HG03571 (cell line): ENCODE data around the gene ZNF638.

Experiments
- ATAC-seq: cut with Tn5 transposase; IDR thresholded peaks from one replicate; pipeline ENCODE4 v1.9.1; 2021; ENCODE audit not compliant: unreplicated experiment

Gene ZNF638

DNA sequence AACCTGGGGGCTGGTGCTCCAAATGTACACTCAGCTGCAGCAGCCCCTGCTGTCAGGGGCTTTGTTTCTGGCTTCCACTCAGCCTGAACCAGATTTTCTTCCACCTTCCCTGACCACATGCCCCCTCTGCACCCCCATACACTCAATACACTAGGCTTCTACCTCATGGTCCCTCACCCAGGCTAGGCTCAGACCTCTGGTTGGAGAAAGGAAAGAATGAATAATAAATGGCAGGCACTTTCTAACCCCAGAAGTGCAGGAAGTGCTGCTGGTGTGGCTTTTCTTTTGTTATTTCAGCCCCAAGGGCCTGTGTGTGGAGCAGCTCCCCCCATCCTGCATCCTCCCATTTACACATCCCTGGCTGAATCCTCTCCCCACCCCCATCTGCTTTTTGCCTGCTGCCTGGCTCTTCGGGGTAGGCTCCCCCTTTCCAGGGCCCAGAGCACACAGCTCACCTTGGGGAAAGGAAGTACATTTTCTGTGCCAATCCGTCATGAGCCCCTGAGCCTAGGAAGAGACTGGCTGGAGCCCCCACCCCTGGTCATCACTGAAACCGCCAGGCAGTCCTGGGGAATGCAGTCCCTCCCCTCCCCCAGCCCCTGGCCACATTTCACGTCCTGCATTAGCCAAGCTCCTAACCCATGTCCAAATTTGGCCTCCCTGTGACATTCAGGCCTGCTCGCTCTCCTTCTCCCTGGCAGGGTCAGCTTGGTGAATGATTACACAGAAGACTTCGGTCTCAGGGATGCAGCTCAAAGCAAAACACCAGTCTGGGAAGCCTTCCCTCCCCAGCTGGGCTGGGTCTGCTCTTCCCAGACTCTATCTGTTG lies 124.4 kb downstream of the ZNF638 start:
- ATAC-seq, result no peak

DNA sequence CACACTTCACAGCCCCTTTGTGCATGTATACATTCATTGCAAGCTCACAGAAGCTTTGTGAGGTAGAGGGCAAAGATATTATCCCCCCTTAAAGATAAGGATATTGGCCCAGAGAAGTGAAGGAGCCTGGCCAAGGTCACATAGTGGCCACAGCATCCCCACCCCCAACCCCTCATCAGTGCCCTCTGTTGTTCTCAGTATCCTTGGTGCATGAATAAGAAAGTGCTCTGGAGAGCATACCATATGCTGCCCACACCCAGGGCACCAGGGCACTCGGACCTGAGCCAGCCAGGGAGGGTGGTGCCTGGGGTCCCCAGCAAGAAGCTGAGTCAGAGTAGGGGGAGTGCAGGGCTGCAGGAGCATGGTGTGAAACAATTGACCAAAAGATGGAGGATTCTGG lies 125.0 kb downstream of the ZNF638 start:
- no peak for ATAC-seq

DNA sequence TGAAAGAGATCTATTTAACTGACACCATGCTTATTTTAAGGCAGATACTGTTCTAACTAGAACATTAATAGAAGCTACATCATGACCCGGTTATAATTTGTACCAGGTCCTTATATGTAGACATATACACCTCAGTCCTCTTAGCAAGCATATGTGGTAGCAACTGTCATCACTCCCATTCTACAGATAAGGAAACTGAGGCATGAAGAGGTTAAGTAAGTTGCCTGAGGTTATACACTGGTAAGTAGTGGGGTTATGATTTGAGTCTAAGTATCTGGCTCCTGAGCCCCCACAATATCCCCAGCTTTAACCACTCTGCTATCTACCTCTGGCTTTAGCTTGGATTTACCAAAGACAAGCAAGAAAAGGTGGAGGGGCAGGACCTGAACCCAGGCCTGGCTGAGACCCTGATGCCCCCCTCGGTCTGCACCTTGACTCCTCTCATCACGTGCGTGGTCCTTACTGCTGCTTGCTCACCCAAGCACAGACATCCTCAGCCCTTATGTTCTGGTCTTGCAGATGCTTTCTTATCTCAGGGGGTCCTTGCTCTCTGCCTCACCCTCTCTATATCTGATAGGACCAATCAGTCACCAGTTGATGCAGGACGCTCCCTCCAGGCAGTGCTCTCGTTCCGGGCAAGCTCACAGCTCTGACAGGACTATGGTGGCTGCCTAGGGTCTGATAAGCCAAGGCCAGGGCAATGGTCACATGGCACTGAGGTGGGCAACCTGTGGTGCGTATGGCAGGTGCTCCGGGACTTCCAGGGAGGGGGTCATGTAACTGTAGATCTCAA lies 125.7 kb downstream of the ZNF638 start:
- no peak for ATAC-seq

DNA sequence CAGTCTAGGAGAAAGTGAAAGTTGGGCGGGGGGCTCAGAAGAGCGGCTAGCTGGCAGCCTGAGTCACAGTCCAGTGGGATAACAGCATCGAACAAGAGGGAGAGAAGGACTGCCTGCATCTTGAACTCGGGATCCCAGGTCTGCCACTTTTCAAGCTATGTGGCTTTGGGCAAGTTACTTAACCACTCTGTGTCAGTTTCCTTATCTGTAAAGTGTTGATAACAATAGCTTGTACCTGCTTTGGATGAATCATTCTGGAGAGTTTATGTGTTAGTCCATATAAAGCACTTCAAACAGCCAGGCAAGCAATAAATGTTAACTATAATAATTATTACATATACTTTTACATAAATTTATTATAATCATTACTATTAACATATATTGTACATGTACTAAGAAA lies 126.3 kb downstream of the ZNF638 start:
- ATAC-seq, result no peak

DNA sequence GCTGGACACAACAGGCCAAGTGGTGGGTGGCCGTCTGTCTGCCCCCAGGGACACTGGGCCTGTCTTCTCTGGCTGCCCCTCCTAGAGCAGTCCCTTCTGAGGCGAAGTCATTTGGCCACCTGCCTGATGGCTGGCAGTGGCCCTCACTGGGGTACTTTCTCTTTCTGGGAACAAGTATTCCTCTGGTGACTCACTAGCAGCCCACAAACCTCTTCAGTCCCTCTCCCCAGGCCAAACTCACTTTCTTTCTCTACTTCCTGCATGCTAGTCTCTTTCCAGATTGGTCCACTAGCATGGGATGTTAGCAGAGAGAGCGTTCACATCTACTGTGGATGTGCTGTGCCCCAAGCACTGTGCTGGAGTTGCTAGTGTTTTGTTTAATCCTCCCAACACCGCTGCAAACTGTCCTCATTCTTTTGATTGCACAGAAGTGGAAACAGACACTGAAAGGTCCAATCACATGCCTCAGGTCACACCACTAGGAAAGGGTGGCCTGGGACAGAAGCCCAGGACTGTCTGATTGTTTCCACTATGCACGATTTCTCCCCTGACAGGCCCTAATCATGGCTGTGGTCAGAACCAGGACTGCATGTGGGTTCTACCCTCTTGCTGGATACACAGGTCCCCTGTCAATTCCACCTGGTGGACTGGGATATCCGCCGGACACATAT lies 127.0 kb downstream of the ZNF638 start:
- ATAC-seq, result no peak

DNA sequence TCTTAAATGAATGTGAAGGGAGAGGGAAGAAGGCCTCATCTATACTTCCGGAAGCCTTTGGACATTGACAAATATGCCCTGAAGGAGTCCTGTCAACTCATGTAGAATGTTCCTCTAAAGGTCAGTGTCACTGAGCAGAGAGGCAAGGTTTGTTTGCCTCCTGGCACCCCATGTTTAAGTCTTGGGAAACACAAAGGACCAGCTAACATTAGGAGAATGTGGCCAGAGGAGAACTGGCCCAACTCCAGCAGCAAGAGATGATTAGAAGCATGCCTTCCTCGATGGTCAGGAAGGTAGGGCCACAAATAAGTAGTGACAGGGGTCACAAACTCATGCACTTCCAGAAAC lies 127.5 kb downstream of the ZNF638 start:
- no peak for ATAC-seq

DNA sequence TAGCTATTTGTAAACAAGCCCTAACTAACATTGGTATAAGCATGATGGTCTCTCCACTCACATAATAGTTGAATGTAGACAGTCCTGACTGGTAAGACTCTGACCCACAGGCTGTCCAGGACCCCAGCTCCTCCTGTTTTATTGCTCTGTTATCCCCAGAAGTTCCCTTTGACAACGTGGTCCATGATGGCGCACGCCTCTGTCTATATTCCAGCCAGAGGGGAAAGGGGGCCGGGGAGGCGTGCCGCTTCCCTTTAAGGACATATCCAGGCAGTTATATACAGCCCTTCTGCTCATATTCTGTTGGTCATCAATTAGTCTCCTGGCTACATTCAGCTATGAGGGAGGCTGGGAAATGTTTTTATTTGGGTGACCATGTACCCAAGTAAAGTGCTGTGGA lies 128.5 kb downstream of the ZNF638 start:
- no peak for ATAC-seq

DNA sequence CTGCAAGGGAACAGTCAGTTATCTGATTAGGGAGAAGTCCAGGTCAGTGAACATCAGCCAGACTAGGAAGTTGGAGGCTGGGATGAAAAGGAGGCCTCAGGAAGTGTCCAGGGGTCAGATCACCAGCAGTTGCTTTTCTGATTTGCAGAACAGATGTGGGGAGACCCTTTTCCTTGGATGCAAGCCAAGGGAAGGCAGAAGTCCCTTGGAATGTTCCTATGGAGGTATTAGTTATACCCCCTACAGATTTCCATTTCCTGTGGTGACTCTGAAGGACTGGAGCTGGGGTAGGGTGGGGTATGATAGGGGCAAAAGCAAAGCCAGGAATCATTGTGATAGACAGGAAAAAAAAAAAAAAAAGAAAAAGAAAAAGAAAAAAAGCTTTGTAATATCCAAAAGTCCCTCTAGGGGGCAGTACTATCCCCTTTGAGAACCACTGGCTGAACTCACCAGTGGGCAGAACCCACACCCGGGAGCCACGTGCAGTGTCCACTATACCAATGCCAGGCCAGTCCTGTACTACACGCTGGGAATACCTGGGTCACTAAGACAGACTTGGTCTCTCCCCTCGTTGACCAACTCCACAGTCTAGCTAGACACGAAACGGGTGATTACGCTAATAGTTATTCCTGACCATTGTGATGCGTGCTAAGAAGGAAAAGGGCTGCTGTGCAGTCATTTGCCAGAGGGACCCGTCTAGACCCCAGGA lies 129.2 kb downstream of the ZNF638 start:
- no peak for ATAC-seq

DNA sequence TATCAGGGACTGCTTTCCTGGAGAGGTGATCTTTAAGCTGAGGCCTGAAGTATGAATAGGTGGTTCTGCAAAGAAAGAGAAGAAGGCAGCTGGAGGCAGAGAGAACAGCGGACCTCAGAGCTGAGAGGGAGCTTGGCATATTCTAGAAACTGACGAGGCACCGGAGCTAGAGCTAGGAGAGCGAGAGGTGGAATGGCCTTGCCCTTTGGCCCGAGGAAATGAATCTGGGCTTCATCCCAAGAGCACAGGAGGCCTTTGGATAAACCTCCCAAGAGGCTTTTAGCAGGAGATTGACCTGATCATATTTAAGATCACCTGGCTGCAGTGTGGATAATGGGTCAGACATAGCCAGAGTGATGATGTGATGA lies 129.7 kb downstream of the ZNF638 start:
- no peak for ATAC-seq

DNA sequence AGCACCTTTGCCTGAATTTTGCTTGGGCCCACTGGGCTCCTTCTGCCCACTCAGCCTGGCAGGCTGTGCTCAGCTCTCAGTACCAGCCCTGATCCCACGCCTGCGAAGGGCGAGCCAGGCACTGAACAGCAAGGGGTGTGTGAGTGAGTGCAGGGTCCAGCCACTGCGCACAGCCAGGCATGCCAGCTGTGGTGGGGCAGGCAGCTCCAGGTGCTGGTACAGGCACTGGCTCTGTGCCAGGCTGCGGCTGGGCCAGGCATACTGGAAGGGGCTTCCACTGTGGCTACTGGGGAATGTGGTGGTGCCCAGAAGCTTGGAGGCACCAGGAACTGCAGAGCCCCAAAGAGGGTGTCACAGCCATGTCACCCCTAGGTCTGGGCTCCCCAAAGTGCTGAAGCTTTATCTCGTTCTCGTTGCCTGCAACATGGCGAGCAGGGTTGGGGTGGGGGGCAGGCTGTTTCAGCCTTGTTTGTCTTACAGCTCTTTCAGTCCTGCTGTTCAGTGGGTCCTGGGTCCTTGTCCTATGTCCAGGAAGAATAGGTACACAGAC lies 130.5 kb downstream of the ZNF638 start:
- no peak for ATAC-seq

DNA sequence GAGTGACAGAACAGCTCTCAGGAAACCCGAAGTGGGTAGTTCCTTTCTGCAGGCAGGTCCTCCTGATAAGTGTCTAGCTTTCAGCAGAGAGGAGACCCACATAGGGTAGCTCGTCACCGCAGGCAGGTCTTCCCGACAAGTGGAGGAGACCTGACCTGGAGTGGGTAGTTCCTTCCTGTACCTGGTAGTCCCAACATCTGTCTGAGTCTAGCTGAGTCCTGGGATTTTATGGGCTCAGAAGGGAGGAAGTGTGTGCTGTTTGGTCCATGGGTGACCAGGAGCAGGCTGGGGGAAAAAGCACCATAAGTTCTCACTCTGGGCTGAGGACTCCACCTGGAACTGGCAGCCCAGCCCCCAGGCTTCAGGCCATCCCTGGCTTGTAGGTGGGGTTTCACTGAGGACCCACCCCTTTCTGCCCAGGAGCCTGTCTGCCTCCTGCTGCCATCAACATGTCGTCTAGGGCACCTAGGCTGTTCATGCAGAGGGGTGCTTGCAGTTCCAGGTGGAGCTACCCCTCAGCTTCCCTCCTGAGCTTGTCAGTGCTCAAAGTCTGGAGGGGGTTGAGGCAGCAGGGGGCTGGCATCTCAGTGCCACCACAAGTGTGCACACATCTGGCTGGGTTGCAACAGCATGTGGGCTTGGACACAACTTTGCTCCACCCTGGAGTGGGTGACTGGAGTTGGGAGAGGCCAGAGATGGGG lies 131.2 kb downstream of the ZNF638 start:
- no peak for ATAC-seq

DNA sequence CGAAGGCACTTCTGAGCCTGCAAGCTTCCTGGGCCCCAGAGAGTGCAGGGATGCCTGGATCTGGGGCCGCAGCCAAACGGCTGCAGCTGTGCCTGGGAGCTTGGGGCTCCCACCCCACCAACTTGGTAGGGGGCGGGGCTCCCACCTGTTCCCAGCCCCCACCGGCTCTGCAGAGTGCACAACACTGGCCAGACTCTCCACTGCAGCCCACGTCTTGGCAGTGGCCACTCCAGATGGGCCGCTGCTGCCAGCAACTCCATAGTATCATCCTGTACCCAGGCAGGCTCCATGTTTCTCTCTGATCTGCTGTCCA lies 131.7 kb downstream of the ZNF638 start:
- ATAC-seq, result no peak

DNA sequence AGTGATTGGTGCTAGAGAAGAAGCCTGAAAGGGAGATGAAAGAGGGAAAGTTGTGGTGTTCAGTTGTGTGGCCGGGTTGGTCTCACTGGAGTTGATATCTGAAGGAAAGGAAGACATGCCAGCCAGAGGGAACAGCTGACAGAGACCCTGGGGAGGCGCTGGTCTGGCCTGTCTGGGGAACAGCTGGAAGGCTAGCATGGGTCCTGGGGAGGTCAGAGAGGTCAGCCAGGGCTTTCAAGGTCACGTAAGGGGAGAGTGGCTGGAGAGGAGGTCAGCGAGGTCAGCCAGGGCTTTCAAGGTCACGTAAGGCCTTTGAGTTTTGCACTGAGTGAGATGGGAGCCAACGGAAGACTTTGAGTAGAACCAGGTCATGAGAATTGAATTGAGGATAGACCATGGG lies 132.8 kb downstream of the ZNF638 start:
- ATAC-seq, result no peak

DNA sequence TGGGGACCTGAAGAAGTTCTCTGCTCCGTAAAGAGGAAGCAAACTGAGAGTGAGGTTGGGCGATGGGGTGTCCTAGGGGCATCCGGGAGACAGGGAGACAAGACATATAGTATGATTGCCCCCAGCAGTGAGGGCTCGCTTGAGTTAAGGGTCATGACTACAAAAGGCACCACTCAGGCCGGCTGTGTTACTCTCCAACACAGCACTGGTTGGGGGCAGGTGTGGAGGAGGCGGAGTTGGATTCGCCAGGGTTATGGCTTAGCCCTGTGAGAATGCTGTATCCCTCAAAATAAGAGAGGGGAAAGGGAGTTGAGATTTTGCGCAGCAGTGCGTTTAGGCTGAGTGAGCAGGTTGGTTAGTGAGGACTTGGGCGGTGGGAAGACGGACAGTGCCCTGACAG lies 133.8 kb downstream of the ZNF638 start:
- no peak for ATAC-seq

DNA sequence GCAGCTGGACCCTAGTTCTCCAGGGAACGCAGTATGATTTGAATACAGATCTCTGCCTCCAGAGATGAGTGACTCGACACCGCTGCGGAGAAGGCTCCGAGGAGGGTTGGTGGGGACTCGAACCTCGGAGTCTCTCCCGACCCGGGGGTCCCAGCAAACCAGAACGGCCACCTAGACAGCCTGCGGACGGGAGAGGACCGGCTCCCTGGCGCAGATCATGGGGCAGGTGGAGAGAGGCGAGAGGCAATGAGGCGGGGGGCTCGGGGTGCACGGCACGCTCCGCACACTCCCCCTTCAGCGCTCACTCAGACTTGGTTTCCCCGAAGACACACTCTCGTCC lies 134.3 kb downstream of the ZNF638 start:
- no peak for ATAC-seq

DNA sequence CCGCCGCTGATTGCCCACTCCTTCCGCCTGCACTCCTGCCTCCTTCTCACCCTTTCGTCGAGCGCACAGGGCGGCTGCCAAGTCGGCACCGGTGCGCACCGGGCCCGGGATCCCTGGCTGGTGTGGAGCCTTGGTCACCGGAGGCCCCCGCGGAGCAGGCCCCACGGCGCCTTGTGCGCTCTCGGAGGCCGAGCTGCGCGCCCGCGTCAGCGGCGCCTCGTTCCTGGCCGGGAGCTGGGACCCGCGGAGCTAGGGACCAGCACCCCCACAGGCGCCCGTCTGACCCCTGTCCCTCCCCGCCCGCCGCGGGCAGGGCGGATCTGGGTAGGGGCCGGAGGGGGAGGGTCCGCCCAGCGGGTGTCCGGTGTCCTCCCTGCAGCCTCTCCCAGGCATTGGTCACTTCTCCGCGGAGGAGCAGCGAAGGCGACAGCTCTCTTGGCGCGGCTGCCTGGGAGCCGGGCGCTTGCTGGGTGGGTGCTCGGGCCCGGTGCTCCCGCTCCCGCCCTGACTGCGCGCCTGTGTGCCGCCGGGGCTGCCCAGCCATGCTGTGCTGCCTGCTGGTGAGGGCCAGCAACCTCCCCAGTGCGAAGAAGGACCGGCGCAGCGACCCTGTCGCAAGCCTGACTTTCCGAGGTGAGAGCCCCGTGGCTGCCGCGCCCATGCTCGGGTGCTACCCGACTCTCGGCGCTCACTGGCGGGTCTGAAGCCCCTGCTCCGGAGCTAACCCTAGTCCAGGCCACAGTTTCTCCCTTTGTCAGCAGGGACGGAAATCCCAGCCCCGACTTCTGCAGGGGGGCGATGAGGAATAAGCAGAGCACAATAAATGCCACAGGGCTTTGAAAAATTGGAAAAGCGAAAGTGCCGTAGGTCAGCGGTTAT lies 135.0 kb downstream of the ZNF638 start:
- ATAC-seq, result no peak

DNA sequence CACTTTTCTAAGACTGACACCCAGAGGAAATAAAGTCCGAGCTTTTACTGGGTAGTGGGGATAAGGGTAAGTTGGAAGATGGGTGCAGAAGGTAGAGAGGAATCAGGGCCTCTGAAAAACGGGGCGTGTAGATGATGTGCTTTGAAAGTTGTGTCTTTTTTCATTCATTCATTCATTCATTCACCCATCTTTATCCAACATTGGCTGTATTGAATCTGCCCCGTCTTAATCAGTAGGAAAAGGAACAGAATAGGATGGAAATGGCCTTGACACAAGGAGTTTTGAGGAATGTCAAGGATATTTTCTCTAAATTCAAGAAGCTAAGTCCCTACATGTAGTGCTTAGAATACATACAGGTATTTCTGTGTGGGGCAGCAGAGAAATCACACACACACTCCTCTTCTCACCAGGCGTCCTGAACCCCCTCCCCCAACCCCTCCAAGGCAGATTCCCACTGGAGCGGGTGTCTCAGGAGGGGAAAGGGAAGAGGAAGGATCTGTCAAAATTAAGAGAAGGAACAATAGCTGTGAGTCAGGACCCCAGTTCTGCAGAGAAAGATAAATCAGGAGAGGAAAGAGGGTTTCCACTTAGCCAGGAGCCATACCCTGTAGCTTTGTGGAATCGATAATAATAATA lies 135.7 kb downstream of the ZNF638 start:
- ATAC-seq, result no peak

DNA sequence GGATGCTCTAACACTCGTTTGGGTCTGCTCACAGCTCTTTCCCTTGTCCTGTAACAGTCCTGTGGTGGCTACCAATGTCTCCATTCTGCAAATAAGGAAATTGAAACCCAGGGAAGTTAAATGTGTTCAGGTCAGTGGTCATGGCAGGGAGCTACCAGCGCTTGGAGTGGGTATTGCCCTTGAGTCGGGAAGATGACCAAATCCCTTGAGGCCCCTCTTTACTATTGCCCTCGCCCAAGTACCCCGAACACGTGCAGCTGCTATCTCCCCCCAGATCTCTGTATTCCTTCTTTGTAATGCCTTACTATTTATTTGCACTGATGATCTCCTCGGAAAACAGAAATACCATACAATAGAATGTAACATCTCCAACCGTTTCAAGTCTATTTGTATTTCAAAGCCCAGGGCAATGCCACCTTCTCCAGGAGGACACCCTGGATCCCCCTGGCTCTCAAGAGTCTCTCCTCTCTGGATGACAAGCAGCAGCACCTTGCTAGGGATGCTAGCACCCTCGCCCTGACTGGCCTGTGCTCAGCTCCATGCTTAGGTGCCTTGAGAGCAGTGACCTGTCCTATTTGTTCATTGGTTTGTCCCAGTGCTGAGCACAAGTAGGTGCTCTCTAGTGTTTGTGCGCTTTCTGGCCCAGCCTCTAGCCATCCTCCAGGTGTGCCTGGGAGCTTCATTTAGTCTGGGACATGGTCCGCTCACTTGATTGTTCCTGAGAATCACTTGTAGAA lies 136.9 kb downstream of the ZNF638 start:
- ATAC-seq, result no peak
